BLaER1 (cell line): Measurements from ENCODE around the gene COMT.
"Not testable (repeated sequence)": the region's sequence is repeated elsewhere in the genome, so short reads cannot be mapped to it uniquely, and the experiment has no call there.

ENCODE experiments used
- H3K27ac ChIP-seq: shearing (Covaris generic); formaldehyde crosslinking; 2 replicates; pipeline ENCODE4 v1.8.1; 2022
- H3K27me3 ChIP-seq: shearing (Covaris generic); formaldehyde crosslinking; 2 replicates; pipeline ENCODE4 v1.8.1; 2022
- H3K36me3 ChIP-seq: shearing (Covaris generic); formaldehyde crosslinking; 2 replicates; pipeline ENCODE4 v1.8.1; 2022
- H3K4me1 ChIP-seq: shearing (Covaris generic); formaldehyde crosslinking; 2 replicates; pipeline ENCODE4 v1.8.1; 2022
- H3K4me2 ChIP-seq: shearing (Covaris generic); formaldehyde crosslinking; 2 replicates; pipeline ENCODE4 v1.8.1; 2022
- H3K4me3 ChIP-seq: shearing (Covaris generic); formaldehyde crosslinking; 2 replicates; pipeline ENCODE4 v1.8.1; 2022
- H3K9ac ChIP-seq: shearing (Covaris generic); formaldehyde crosslinking; 2 replicates; pipeline ENCODE4 v1.8.1; 2022
- H3K9me3 ChIP-seq: shearing (Covaris generic); formaldehyde crosslinking; 2 replicates; pipeline ENCODE4 v1.8.1; 2022
- H4K20me1 ChIP-seq: shearing (Covaris generic); formaldehyde crosslinking; 2 replicates; pipeline ENCODE4 v1.8.1; 2022
- Cebpa-rat ChIP-seq: shearing (Covaris generic); IDR thresholded peaks from 2 replicates; pipeline ENCODE4 v1.8.1; 2022

Gene COMT

GRCh38 chr22:19905347-19906276 is 36.0 kb upstream of the COMT start:
- Histone ChIP-seq H3K9me3 (no peaks in the 10 kb centered on the region), H3K4me3 (no peak overlapping the region), H3K4me2 (no peak overlapping the region), H3K4me1 (peaks cover 39% of the 10 kb centered on the region), H3K27me3 (no peaks in the 10 kb centered on the region), H4K20me1 (no peaks in the 10 kb centered on the region), H3K27ac (no peak overlapping the region), H3K36me3 (peaks cover 16% of the 10 kb centered on the region; the same call in 1 of the 2 replicates), H3K9ac (no peak overlapping the region)
- no peak for TF ChIP-seq Cebpa-rat

- not testable (repeated sequence) for H3K4me3 ChIP-seq, H3K27ac ChIP-seq, H3K9ac ChIP-seq, H4K20me1 ChIP-seq, H3K4me2 ChIP-seq, H3K9me3 ChIP-seq, H3K27me3 ChIP-seq
- Histone ChIP-seq H3K4me1 (peaks cover 30% of the 10 kb centered on the region), H3K36me3 (peaks cover 25% of the 10 kb centered on the region)
Measured at GRCh38 chr22:19906864-19907263, 34.7 kb upstream of the COMT start.

DNA sequence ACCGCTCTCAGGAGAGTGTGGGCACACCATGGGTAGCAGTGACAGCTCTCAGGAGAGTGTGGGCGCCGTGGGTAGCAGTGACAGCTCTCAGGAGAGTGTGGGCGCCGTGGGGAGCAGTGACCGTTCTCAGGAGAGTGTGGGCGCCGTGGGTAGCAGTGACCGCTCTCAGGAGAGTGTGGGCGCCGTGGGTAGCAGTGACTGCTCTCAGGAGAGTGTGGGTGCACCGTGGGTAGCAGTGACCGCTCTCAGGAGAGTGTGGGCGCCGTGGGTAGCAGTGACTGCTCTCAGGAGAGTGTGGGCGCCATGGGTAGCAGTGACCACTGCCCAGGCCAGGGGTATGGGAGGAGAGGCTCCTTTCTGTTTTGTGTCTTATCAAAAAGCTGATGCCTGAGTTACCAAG is 33.7 kb upstream of the COMT start:
- H3K27me3 ChIP-seq, H3K4me3 ChIP-seq, H3K4me2 ChIP-seq, H3K9ac ChIP-seq, H4K20me1 ChIP-seq, H3K9me3 ChIP-seq, H3K27ac ChIP-seq: not testable (repeated sequence)
- Histone ChIP-seq H3K4me1 (peaks cover 30% of the 10 kb centered on the region), H3K36me3 (peaks cover 29% of the 10 kb centered on the region)

GRCh38 chr22:19909350-19910179 is 32.0 kb upstream of the COMT start:
- Histone ChIP-seq H3K4me3 (no peak overlapping the region), H3K36me3 (peaks cover 44% of the 10 kb centered on the region), H3K4me2 (no peak overlapping the region; the same call in 1 of the 2 replicates), H3K27me3 (no peaks in the 10 kb centered on the region), H3K9ac (no peak overlapping the region), H3K27ac (no peak overlapping the region), H3K9me3 (peaks cover 11% of the 10 kb centered on the region), H3K4me1 (peaks cover 24% of the 10 kb centered on the region), H4K20me1 (no peaks in the 10 kb centered on the region)
- TF ChIP-seq Cebpa-rat = no peak

DNA sequence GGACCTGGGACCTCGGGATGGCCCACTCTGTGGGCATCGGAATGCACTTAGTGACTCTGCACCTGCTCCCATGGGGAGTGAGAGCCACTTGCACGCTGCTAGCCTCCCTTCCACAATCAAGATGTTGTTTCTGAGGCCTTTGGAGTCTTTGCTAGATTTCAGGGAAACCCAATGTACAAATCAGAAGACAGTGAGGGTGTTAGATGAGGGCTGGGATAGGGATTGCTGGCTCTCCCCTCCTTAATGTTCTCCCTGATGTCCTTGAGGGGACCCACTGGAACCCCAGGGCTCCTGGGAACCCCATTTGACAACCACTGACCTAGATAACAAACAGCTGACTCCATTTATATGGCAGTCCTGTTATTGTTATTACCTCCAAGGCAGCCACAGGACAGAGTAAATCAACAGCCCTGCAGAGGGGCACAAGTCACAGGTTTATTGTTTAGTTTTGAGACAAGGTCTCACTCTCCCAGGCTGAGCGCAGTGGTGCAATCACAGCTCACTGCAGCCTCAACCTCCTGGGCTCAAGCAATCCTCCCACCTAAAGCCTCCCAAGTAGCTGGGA is 31.3 kb upstream of the COMT start:
- no peak for TF ChIP-seq Cebpa-rat
- Histone ChIP-seq H3K9me3 (peaks cover 11% of the 10 kb centered on the region), H3K27ac (peak overlapping the region; percentile 31; the same call in 1 of the 2 replicates), H3K9ac (no peak overlapping the region), H3K27me3 (no peaks in the 10 kb centered on the region), H3K4me3 (no peak overlapping the region), H3K4me2 (no peak overlapping the region), H3K36me3 (peaks cover 51% of the 10 kb centered on the region), H4K20me1 (no peaks in the 10 kb centered on the region), H3K4me1 (peaks cover 24% of the 10 kb centered on the region)

DNA sequence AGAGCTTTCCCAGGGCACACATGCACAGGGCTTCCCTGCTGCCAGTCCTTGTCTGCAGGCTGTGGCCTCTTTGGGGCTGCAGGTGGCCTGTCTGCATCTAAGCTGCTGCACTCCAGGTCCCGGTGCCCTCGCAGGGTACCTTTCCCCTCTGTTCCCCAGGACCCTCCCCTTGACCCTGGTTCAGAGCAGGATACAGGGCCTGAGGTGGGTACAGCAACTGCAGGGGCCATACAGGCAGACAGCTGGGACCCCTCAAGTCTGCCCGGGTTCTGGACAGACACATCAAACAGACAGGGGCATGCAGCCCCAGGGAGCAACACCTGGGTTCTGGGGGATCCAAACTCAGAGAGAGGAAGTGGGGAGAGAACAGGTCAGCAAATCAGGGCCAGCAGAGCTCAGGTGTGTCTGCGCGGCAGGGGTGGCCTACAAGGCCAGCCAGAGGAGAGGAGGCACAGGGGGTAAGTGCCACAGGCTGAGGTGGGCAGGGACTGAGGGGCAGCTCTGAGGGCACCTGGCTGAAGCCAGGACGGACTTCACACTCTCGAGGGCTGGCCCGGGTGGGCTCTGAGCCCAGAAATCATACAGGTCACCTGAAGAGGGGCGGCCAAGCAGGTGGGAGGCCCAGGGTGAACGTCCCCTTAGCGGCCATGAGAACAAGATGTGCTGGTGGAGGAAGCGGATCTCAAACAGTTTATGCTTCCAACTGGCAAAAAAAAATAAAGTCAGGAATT is 29.9 kb upstream of the COMT start:
- Histone ChIP-seq H3K27me3 (no peaks in the 10 kb centered on the region), H3K9me3 (peaks cover 11% of the 10 kb centered on the region), H3K4me2 (peak overlapping the region; percentile 48; the same call in 1 of the 2 replicates), H3K27ac (no peak overlapping the region), H3K4me1 (peaks cover 37% of the 10 kb centered on the region), H4K20me1 (no peaks in the 10 kb centered on the region), H3K9ac (no peak overlapping the region), H3K4me3 (no peak overlapping the region), H3K36me3 (peaks cover 58% of the 10 kb centered on the region)
- TF ChIP-seq Cebpa-rat = no peak

- Histone ChIP-seq H3K4me1 (peaks cover 45% of the 10 kb centered on the region), H3K36me3 (peaks cover 65% of the 10 kb centered on the region), H3K4me2 (peak overlapping the region; percentile 48), H3K27ac (peak overlapping the region; percentile 51; the same call in 1 of the 2 replicates), H3K9ac (peak overlapping the region; percentile 41; the same call in 1 of the 2 replicates), H3K9me3 (peaks cover 11% of the 10 kb centered on the region), H3K4me3 (no peak overlapping the region), H3K27me3 (no peaks in the 10 kb centered on the region), H4K20me1 (no peaks in the 10 kb centered on the region)
- TF ChIP-seq Cebpa-rat = no peak
Measured at GRCh38 chr22:19912271-19912999, 29.1 kb upstream of the COMT start.

- Histone ChIP-seq H3K27ac (no peak overlapping the region), H4K20me1 (no peaks in the 10 kb centered on the region), H3K36me3 (peaks cover 66% of the 10 kb centered on the region), H3K9me3 (peaks cover 11% of the 10 kb centered on the region), H3K27me3 (no peaks in the 10 kb centered on the region), H3K4me3 (no peak overlapping the region), H3K9ac (no peak overlapping the region), H3K4me1 (peaks cover 48% of the 10 kb centered on the region), H3K4me2 (no peak overlapping the region)
- no peak for TF ChIP-seq Cebpa-rat
Measured at GRCh38 chr22:19913337-19913936, 28.1 kb upstream of the COMT start.
